Left lobe of liver (tissue), 2 donors: ENCODE data around the gene NR2F1. TPM values are rescaled to one million over a fixed set of nuclear protein-coding genes. Genes with fewer than 3 reads are reported as not detected.

Experiments
- ATAC-seq: fragments of 200-7000 bp; cut with Tn5 transposase; one replicate; pipeline ENCODE4 v1.9.1; 2020; ENCODE audit warnings: mild to moderate bottlenecking, moderate library complexity
- DNase-seq: peaks from one replicate; pipeline ENCODE4 v3.0.0-alpha.2; 2020; ENCODE audit warnings: low spot score
- total RNA-seq: library from RNA; stranded (reverse); gene quantifications from one replicate; pipeline ENCODE4 v1.2.1, GENCODE V29; 2021
- donor health status: DM: no; HTN: no; CAD: no; lungs with moderate emphysema.
- donor health status: DM: no; HTN: yes; CAD: no.

The NR2F1 gene
- total RNA-seq, 1 donor from 2014 or later, result 10.2 TPM

GRCh38 chr5:93577854-93578812 lies 4.9 kb upstream of the NR2F1 start:
- ATAC-seq (no peak), DNase-seq (no peak)

GRCh38 chr5:93578813-93579691 lies 4.0 kb upstream of the NR2F1 start:
- peak; percentile 3 for ATAC-seq
- no peak for DNase-seq

- DNase-seq, result no peak
- peak; percentile 38 for ATAC-seq
Observed at GRCh38 chr5:93579692-93580062, 3.3 kb upstream of the NR2F1 start.

- ATAC-seq (peak; percentile 21), DNase-seq (no peak)
Observed at GRCh38 chr5:93580063-93580926, 2.7 kb upstream of the NR2F1 start.

- no peak for DNase-seq
- peak; percentile 17 for ATAC-seq
Observed at GRCh38 chr5:93580927-93581445, 2.0 kb upstream of the NR2F1 start, which contains the start of gene NR2F1-AS1. TSS of gene NR2F1-AS1 (minus strand) at chr5:93581219.

- DNase-seq (no peak), ATAC-seq (no peak)
Observed at GRCh38 chr5:93582167-93582462, 907 bp upstream of the NR2F1 start.

- no peak for ATAC-seq
- no peak for DNase-seq
Observed at GRCh38 chr5:93583439-93583767, 381 bp downstream of the NR2F1 start.

- peak; percentile 25 for ATAC-seq
Observed at GRCh38 chr5:93583768-93584595, 960 bp downstream of the NR2F1 start.

GRCh38 chr5:93584596-93585040 lies 1.6 kb downstream of the NR2F1 start:
- ATAC-seq, result no peak
- no peak for DNase-seq

More at GRCh38 chr5:93583768-93584595, 960 bp downstream of the NR2F1 start:
- no peak for DNase-seq

- DNase-seq (no peak), ATAC-seq (no peak)
Observed at GRCh38 chr5:93585041-93585766, 2.2 kb downstream of the NR2F1 start.

- no peak for ATAC-seq
- DNase-seq, result no peak
Observed at GRCh38 chr5:93585767-93586385, 2.9 kb downstream of the NR2F1 start.

- ATAC-seq (no peak), DNase-seq (no peak)
Observed at GRCh38 chr5:93586736-93587596, 3.9 kb downstream of the NR2F1 start.

GRCh38 chr5:93587597-93588351 lies 4.8 kb downstream of the NR2F1 start:
- DNase-seq (no peak), ATAC-seq (no peak)

- no peak for DNase-seq
- ATAC-seq, result no peak
Observed at GRCh38 chr5:93588352-93589151, 5.5 kb downstream of the NR2F1 start.

GRCh38 chr5:93589152-93589828 lies 6.3 kb downstream of the NR2F1 start:
- DNase-seq (no peak), ATAC-seq (no peak)

GRCh38 chr5:93589829-93590215 lies 6.8 kb downstream of the NR2F1 start:
- DNase-seq (no peak), ATAC-seq (no peak)
